GM21717 (cell line): ENCODE measurements around the gene HSPA1A.
"Not testable (repeated sequence)": the region's sequence is repeated elsewhere in the genome, so short reads cannot be mapped to it uniquely, and the experiment has no call there.

Experiments used
- ATAC-seq: cut with Tn5 transposase; IDR thresholded peaks from one replicate; pipeline ENCODE4 v1.9.1; 2021; ENCODE audit warnings: mild to moderate bottlenecking, moderate library complexity; ENCODE audit not compliant: unreplicated experiment

The HSPA1A gene

GRCh38 chr6:31808599-31808998 lies 6.7 kb upstream of the HSPA1A start:
- not testable (repeated sequence) for ATAC-seq

- no peak for ATAC-seq
Observed at GRCh38 chr6:31811645-31812044, 3.7 kb upstream of the HSPA1A start.

- no peak for ATAC-seq
Observed at GRCh38 chr6:31813465-31813849, 1.9 kb upstream of the HSPA1A start.

- ATAC-seq = no peak
Observed at GRCh38 chr6:31814677-31815024, 692 bp upstream of the HSPA1A start.

- ATAC-seq = not testable (repeated sequence)
Observed at GRCh38 chr6:31817133-31817928, 2.0 kb downstream of the HSPA1A start.

- not testable (repeated sequence) for ATAC-seq
Observed at GRCh38 chr6:31817929-31818511, 2.7 kb downstream of the HSPA1A start.

- no peak for ATAC-seq
Observed at GRCh38 chr6:31819871-31820299, 4.5 kb downstream of the HSPA1A start.

- not testable (repeated sequence) for ATAC-seq
Observed at GRCh38 chr6:31820399-31820798, 5.1 kb downstream of the HSPA1A start.

- no peak for ATAC-seq
Observed at GRCh38 chr6:31821301-31822035, 6.1 kb downstream of the HSPA1A start.

- ATAC-seq = no peak
Observed at GRCh38 chr6:31822036-31822821, 6.9 kb downstream of the HSPA1A start.

GRCh38 chr6:31823592-31824196 lies 8.4 kb downstream of the HSPA1A start:
- not testable (repeated sequence) for ATAC-seq

GRCh38 chr6:31825553-31825952 lies 10.2 kb downstream of the HSPA1A start:
- no peak for ATAC-seq

GRCh38 chr6:31826793-31827285 lies 11.5 kb downstream of the HSPA1A start:
- ATAC-seq = no peak

GRCh38 chr6:31827286-31828079 lies 12.1 kb downstream of the HSPA1A start, which contains the start of gene HSPA1B:
Gene HSPA1B, plus strand, starts transcription at chr6:31827738. Its CDS starts 213 bp downstream, at chr6:31827951.
- peak; percentile 59 for ATAC-seq

GRCh38 chr6:31829633-31830283 lies 14.4 kb downstream of the HSPA1A start:
- no peak for ATAC-seq

GRCh38 chr6:31830886-31831335 lies 15.6 kb downstream of the HSPA1A start:
- no peak for ATAC-seq

GRCh38 chr6:31831350-31832215 lies 16.2 kb downstream of the HSPA1A start:
- ATAC-seq = no peak
